Measurements from ENCODE around the gene FAM180A. TPM values are rescaled to one million over a fixed set of nuclear protein-coding genes. Genes with fewer than 3 reads are reported as not detected.

FAM180A gene
- total RNA-seq, 1 donor: 71.0 TPM

GRCh38 chr7:135773464-135773863, 24.9 kb upstream of the FAM180A start:
- DNase-seq (ENCODE audit: low read depth): no peak
- H3K4me3 ChIP-seq (ENCODE audit: low read depth, low read length): no peak overlapping the region
- no peak for TF ChIP-seq CTCF (IDR thresholded peaks at IDR 0.05; ENCODE audit: insufficient read depth, low read length)

- no peak for DNase-seq (ENCODE audit: low read depth)
- TF ChIP-seq CTCF (IDR thresholded peaks at IDR 0.05; ENCODE audit: insufficient read depth, low read length): no peak
These were observed 24.1 kb upstream of the FAM180A start for GRCh38 chr7:135772639-135773222.

GRCh38 chr7:135771961-135772638, 23.5 kb upstream of the FAM180A start:
- H3K4me3 ChIP-seq (ENCODE audit: low read depth, low read length): no peak overlapping the region
- DNase-seq (ENCODE audit: low read depth): peak; percentile 67
- TF ChIP-seq CTCF (IDR thresholded peaks at IDR 0.05; ENCODE audit: insufficient read depth, low read length): no peak

More at GRCh38 chr7:135772639-135773222, 24.1 kb upstream of the FAM180A start:
- H3K4me3 ChIP-seq (ENCODE audit: low read depth, low read length): no peak overlapping the region

GRCh38 chr7:135771051-135771450, 22.4 kb upstream of the FAM180A start:
- no peak overlapping the region for H3K4me3 ChIP-seq (ENCODE audit: low read depth, low read length)
- DNase-seq (ENCODE audit: low read depth): no peak
- no peak for TF ChIP-seq CTCF (IDR thresholded peaks at IDR 0.05; ENCODE audit: insufficient read depth, low read length)

- H3K4me3 ChIP-seq (ENCODE audit: low read depth, low read length): no peak overlapping the region
- peak; percentile 12 for DNase-seq (ENCODE audit: low read depth)
- TF ChIP-seq CTCF (IDR thresholded peaks at IDR 0.05; ENCODE audit: insufficient read depth, low read length): no peak
These were observed 21.6 kb upstream of the FAM180A start for GRCh38 chr7:135770139-135770710.

- no peak overlapping the region for H3K4me3 ChIP-seq (ENCODE audit: low read depth, low read length)
- no peak for TF ChIP-seq CTCF (IDR thresholded peaks at IDR 0.05; ENCODE audit: insufficient read depth, low read length)
- no peak for DNase-seq (ENCODE audit: low read depth)
These were observed 20.6 kb upstream of the FAM180A start for GRCh38 chr7:135769005-135769802.

All from fibroblast of the aortic adventitia (primary cell).